Spleen (tissue), 7 donors: ENCODE measurements around the gene SMYD1.

Experiments used
- CTCF ChIP-seq, 11 experiments: fragments of 200-600 bp in 7 of 11; fragments of 450-650 bp in 4 of 11; sonication (generic) in 4 of 11; IDR thresholded peaks in 8 of 11; conservative IDR thresholded peaks in 3 of 11; 1 replicate in 7 of 11; 2 replicates in 4 of 11; pipeline versions ENCODE4 v1.4.0 to v1.8.0; 2016 to 2021; ENCODE audit warnings: antibody characterized with exemption in 11 of 11, inconsistent platforms in 4 of 11, mild to moderate bottlenecking in 1 of 11
- POLR2A ChIP-seq, 3 donors: fragments of 450-650 bp; IDR thresholded peaks; one replicate each; pipeline ENCODE4 v1.5.1; 2017; ENCODE audit warnings: antibody characterized with exemption in 3 of 3, mild to moderate bottlenecking in 1 of 3
- POLR2AphosphoS5 ChIP-seq, 3 donors: sonication (generic); formaldehyde crosslinking; IDR thresholded peaks; one replicate each; pipeline ENCODE4 v1.5.1; 2017; ENCODE audit warnings: antibody characterized with exemption in 3 of 3
- donor health status: DM: no; HTN: no; CAD: no; lungs with moderate emphysema.
- donor health status: DM: no; HTN: no; CAD: no.
- donor health status: DM: no; HTN: no; CAD: no.

GRCh38 chr2:88095022-88095421 is 27.4 kb downstream of the SMYD1 start:
- TF ChIP-seq CTCF (IDR thresholded peaks at IDR 0.05 in 8 of 11, conservative IDR thresholded peaks at IDR 0.05 in 3 of 11) (no peak), POLR2AphosphoS5 (IDR thresholded peaks at IDR 0.05) (no peak), POLR2A (IDR thresholded peaks at IDR 0.05) (no peak)
